ENCODE measurements around the gene MPP4.

Gene MPP4

GRCh38 chr2:201734111-201734510 lies 35.7 kb upstream of the MPP4 start:
- Histone ChIP-seq H3K36me3 (ENCODE audit: low read length) (no peaks in the 10 kb centered on the region), H3K4me3 (ENCODE audit: insufficient read depth, low read length, poor library complexity, severe bottlenecking) (no peak overlapping the region), H3K9me2 (replicated peaks; ENCODE audit: insufficient read depth, low read length) (no peaks in the 10 kb centered on the region), H3K27ac (ENCODE audit: low read depth, low read length) (no peak overlapping the region), H3F3A (ENCODE audit: insufficient read depth) (no peaks in the 10 kb centered on the region), H3K4me2 (ENCODE audit: low read depth, low read length, poor library complexity, severe bottlenecking) (no peak overlapping the region), H3K27me3 (ENCODE audit: low read length) (no peaks in the 10 kb centered on the region), H4K20me1 (ENCODE audit: low read depth, low read length) (no peaks in the 10 kb centered on the region), H2AFZ (ENCODE audit: low read depth, low read length, severe bottlenecking) (no peak overlapping the region), H3K9ac (ENCODE audit: low read length) (no peak overlapping the region), H3K9me3 (ENCODE audit: insufficient read depth, low read length) (no peaks in the 10 kb centered on the region), H3K79me2 (ENCODE audit: insufficient read depth, low read length) (no peaks in the 10 kb centered on the region)
- TF ChIP-seq CTCF (IDR thresholded peaks at IDR 0.05; ENCODE audit: insufficient read depth, low read length, poor library complexity, severe bottlenecking) (no peak), EZH2phosphoT487 (conservative IDR thresholded peaks at IDR 0.05; ENCODE audit: low read length) (no peak)

GRCh38 chr2:201733544-201733943 lies 35.1 kb upstream of the MPP4 start:
- Histone ChIP-seq H3K9me2 (replicated peaks; ENCODE audit: insufficient read depth, low read length) (no peaks in the 10 kb centered on the region), H3K4me3 (ENCODE audit: insufficient read depth, low read length, poor library complexity, severe bottlenecking) (no peak overlapping the region), H3F3A (ENCODE audit: insufficient read depth) (no peaks in the 10 kb centered on the region), H3K36me3 (ENCODE audit: low read length) (no peaks in the 10 kb centered on the region), H3K9me3 (ENCODE audit: insufficient read depth, low read length) (no peaks in the 10 kb centered on the region), H2AFZ (ENCODE audit: low read depth, low read length, severe bottlenecking) (no peak overlapping the region), H3K4me2 (ENCODE audit: low read depth, low read length, poor library complexity, severe bottlenecking) (no peak overlapping the region), H3K9ac (ENCODE audit: low read length) (no peak overlapping the region), H4K20me1 (ENCODE audit: low read depth, low read length) (no peaks in the 10 kb centered on the region), H3K27me3 (ENCODE audit: low read length) (no peaks in the 10 kb centered on the region), H3K79me2 (ENCODE audit: insufficient read depth, low read length) (no peaks in the 10 kb centered on the region), H3K27ac (ENCODE audit: low read depth, low read length) (no peak overlapping the region)
- TF ChIP-seq EZH2phosphoT487 (conservative IDR thresholded peaks at IDR 0.05; ENCODE audit: low read length) (no peak), CTCF (IDR thresholded peaks at IDR 0.05; ENCODE audit: insufficient read depth, low read length, poor library complexity, severe bottlenecking) (no peak)

GRCh38 chr2:201730651-201731285 lies 32.3 kb upstream of the MPP4 start:
- Histone ChIP-seq H4K20me1 (ENCODE audit: low read depth, low read length) (no peaks in the 10 kb centered on the region), H3K9me3 (ENCODE audit: insufficient read depth, low read length) (no peaks in the 10 kb centered on the region), H3K79me2 (ENCODE audit: insufficient read depth, low read length) (no peaks in the 10 kb centered on the region), H3K9me2 (replicated peaks; ENCODE audit: insufficient read depth, low read length) (no peaks in the 10 kb centered on the region), H3K27ac (ENCODE audit: low read depth, low read length) (no peak overlapping the region), H3K4me3 (ENCODE audit: insufficient read depth, low read length, poor library complexity, severe bottlenecking) (no peak overlapping the region), H2AFZ (ENCODE audit: low read depth, low read length, severe bottlenecking) (no peak overlapping the region), H3K4me2 (ENCODE audit: low read depth, low read length, poor library complexity, severe bottlenecking) (no peak overlapping the region), H3K36me3 (ENCODE audit: low read length) (no peaks in the 10 kb centered on the region), H3F3A (ENCODE audit: insufficient read depth) (no peaks in the 10 kb centered on the region), H3K27me3 (ENCODE audit: low read length) (no peaks in the 10 kb centered on the region), H3K9ac (ENCODE audit: low read length) (no peak overlapping the region)
- TF ChIP-seq EZH2phosphoT487 (conservative IDR thresholded peaks at IDR 0.05; ENCODE audit: low read length), result no peak
- TF ChIP-seq CTCF (IDR thresholded peaks at IDR 0.05; ENCODE audit: insufficient read depth, low read length, poor library complexity, severe bottlenecking), result no peak
